ENCODE measurements around the gene DNPEP.

GRCh38 chr2:219406861-219407230 is 19.1 kb upstream of the DNPEP start:
- no peak for TF ChIP-seq CSDC2 (CRISPR knock-in tag; IDR thresholded peaks at IDR 0.05)
- no peak for TF ChIP-seq TSHZ2 (CRISPR knock-in tag; IDR thresholded peaks at IDR 0.05)
- TF ChIP-seq ARNTL (CRISPR knock-in tag; IDR thresholded peaks at IDR 0.05; ENCODE audit: borderline replicate concordance, low read depth) = no peak
- no peak for TF ChIP-seq ISL1 (CRISPR knock-in tag; IDR thresholded peaks at IDR 0.05)
- no peak for TF ChIP-seq SNAI2 (CRISPR knock-in tag; IDR thresholded peaks at IDR 0.05)
- no peak for TF ChIP-seq CREB5 (CRISPR knock-in tag; IDR thresholded peaks at IDR 0.05; ENCODE audit: low read depth)
- TF ChIP-seq ZFP30 (CRISPR knock-in tag; IDR thresholded peaks at IDR 0.05) = no peak
- no peak for TF ChIP-seq ZC3H10 (CRISPR knock-in tag; IDR thresholded peaks at IDR 0.05)
- no peak for TF ChIP-seq PATZ1 (CRISPR knock-in tag; IDR thresholded peaks at IDR 0.05; ENCODE audit: borderline replicate concordance)
- TF ChIP-seq RARB (CRISPR knock-in tag; IDR thresholded peaks at IDR 0.05) = no peak
- no peak for TF ChIP-seq ZNF70 (CRISPR knock-in tag; IDR thresholded peaks at IDR 0.05)
- TF ChIP-seq CSRNP3 (CRISPR knock-in tag; IDR thresholded peaks at IDR 0.05) = no peak
- no peak for TF ChIP-seq ZFP3 (CRISPR knock-in tag; IDR thresholded peaks at IDR 0.05)
- TF ChIP-seq GLIS3 (CRISPR knock-in tag; IDR thresholded peaks at IDR 0.05) = no peak

All from SK-N-SH treated with all-trans-retinoic acid at 6 μM for 48 hours (cell line).